DND-41 (cell line): ENCODE measurements around the gene OCSTAMP.

Experiments
- ATAC-seq: fragments of 200-7000 bp; cut with Tn5 transposase; 3 replicates; pipeline ENCODE4 v1.9.1; 2021; ENCODE audit warnings: low read depth; ENCODE audit not compliant: insufficient read depth
- DNase-seq: peaks from one replicate; pipeline ENCODE4 v3.0.0-alpha.2; 2020
- H2AFZ ChIP-seq: 2 replicates; pipeline ENCODE4 v1.6.0; 2012; ENCODE audit warnings: low read depth, low read length
- H3K27ac ChIP-seq: 2 replicates; pipeline ENCODE4 v1.5.1; 2012; ENCODE audit warnings: low read length, inconsistent platforms
- H3K27me3 ChIP-seq: fragments of 200-600 bp; sonication (generic); 2 replicates; pipeline ENCODE4 v1.6.0; 2012; ENCODE audit warnings: low read length, mild to moderate bottlenecking, inconsistent platforms; ENCODE audit not compliant: insufficient read depth, poor library complexity
- H3K36me3 ChIP-seq: 2 replicates; pipeline ENCODE4 v1.5.1; 2012; ENCODE audit warnings: low read length, inconsistent platforms; ENCODE audit not compliant: insufficient read depth
- H3K4me1 ChIP-seq: 2 replicates; pipeline ENCODE4 v1.5.1; 2012; ENCODE audit warnings: mild to moderate bottlenecking, low read length; ENCODE audit not compliant: insufficient read depth
- H3K4me2 ChIP-seq: 2 replicates; pipeline ENCODE4 v1.6.0; 2012; ENCODE audit warnings: mild to moderate bottlenecking, moderate library complexity, low read length, inconsistent platforms; ENCODE audit not compliant: insufficient read depth
- H3K4me3 ChIP-seq, 2 experiments: fragments of 200-600 bp in 1 of 2; shearing (Covaris generic) in 1 of 2; 2 replicates each; pipeline ENCODE4 v1.5.1; 2012 to 2016; ENCODE audit warnings: inconsistent platforms in 2 of 2, low read length in 2 of 2, mild to moderate bottlenecking in 2 of 2, low read depth in 1 of 2, moderate library complexity in 1 of 2
- H3K79me2 ChIP-seq: 2 replicates; pipeline ENCODE4 v1.6.0; 2012; ENCODE audit warnings: low read length, inconsistent platforms; ENCODE audit not compliant: insufficient read depth
- H3K9ac ChIP-seq: 2 replicates; pipeline ENCODE4 v1.6.0; 2012; ENCODE audit warnings: low read depth, mild to moderate bottlenecking, inconsistent platforms, low read length, moderate library complexity
- H3K9me3 ChIP-seq: 2 replicates; pipeline ENCODE4 v1.5.1; 2012; ENCODE audit warnings: low read length, moderate library complexity, mild to moderate bottlenecking, inconsistent platforms; ENCODE audit not compliant: insufficient read depth, severe bottlenecking
- H4K20me1 ChIP-seq: 2 replicates; pipeline ENCODE4 v1.6.0; 2012; ENCODE audit warnings: low read length; ENCODE audit not compliant: insufficient read depth
- CTCF ChIP-seq: IDR thresholded peaks from 2 replicates; pipeline ENCODE4 v1.5.1; 2012; ENCODE audit warnings: borderline replicate concordance, low read length, moderate library complexity, mild to moderate bottlenecking; ENCODE audit not compliant: poor library complexity, severe bottlenecking; ENCODE audit errors: extremely low read depth
- EZH2 ChIP-seq: IDR thresholded peaks from 3 replicates; pipeline ENCODE4 v1.6.1; 2012; ENCODE audit warnings: borderline replicate concordance, low read depth, mild to moderate bottlenecking, moderate library complexity, low read length, inconsistent platforms; ENCODE audit not compliant: severe bottlenecking

The OCSTAMP gene

DNA sequence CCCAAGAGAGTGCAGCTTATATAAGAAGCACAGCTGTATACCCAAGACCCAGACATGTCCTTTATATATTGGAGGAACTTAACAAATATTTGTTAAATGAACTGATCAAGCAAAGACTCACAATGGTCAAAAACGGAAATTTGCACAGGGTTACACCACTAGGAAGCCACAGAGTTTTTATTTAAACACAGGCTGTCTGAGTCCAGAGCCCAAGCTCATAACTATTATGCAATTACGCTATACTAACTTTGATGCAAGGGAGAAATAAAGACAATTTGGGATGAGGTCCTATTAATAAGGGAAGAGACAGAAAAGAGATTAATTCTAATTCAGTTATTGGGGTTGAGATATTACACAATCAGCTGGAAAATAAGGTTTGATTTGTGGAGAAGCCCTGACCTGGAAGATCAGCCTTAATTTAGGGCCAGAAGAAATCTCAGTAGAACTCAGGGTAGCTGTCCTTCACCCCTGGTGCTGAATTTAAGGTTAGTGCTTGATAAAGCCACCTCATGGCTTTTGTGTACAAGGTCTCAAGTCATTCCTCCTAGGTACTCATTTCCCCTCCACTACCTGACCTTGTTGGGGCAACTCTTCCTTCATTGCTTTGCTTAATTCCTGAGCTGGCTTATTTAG lies 26.6 kb downstream of the OCSTAMP start:
- H3K4me2 ChIP-seq: no peak overlapping the region
- ATAC-seq (no peak), DNase-seq (peak; percentile 34)
- no peak overlapping the region for H3K27ac ChIP-seq
- H4K20me1 ChIP-seq: no peaks in the 10 kb centered on the region
- H2AFZ ChIP-seq: no peak overlapping the region
- no peaks in the 10 kb centered on the region for H3K9me3 ChIP-seq
- no peaks in the 10 kb centered on the region for H3K79me2 ChIP-seq
- peaks cover 3% of the 10 kb centered on the region for H3K27me3 ChIP-seq
- no peak overlapping the region for H3K4me3 ChIP-seq
- no peaks in the 10 kb centered on the region for H3K4me1 ChIP-seq
- no peaks in the 10 kb centered on the region for H3K36me3 ChIP-seq
- no peak for TF ChIP-seq CTCF
- TF ChIP-seq EZH2: no peak
- H3K9ac ChIP-seq: no peak overlapping the region

GRCh38 chr20:46523108-46523507 lies 27.3 kb downstream of the OCSTAMP start:
- DNase-seq (no peak), ATAC-seq (no peak)
- Histone ChIP-seq H3K27me3 (no peaks in the 10 kb centered on the region), H3K9me3 (no peaks in the 10 kb centered on the region), H4K20me1 (no peaks in the 10 kb centered on the region), H3K4me1 (no peaks in the 10 kb centered on the region), H3K36me3 (no peaks in the 10 kb centered on the region), H3K9ac (no peak overlapping the region), H2AFZ (no peak overlapping the region), H3K4me2 (no peak overlapping the region), H3K4me3 (no peak overlapping the region), H3K27ac (no peak overlapping the region), H3K79me2 (no peaks in the 10 kb centered on the region)
- TF ChIP-seq CTCF (no peak), EZH2 (no peak)

GRCh38 chr20:46520976-46521579 lies 29.4 kb downstream of the OCSTAMP start:
- ATAC-seq: peak; percentile 70
- Histone ChIP-seq H3K9me3 (no peaks in the 10 kb centered on the region), H3K79me2 (no peaks in the 10 kb centered on the region), H3K9ac (no peak overlapping the region), H2AFZ (no peak overlapping the region), H3K4me3 (no peak overlapping the region), H4K20me1 (no peaks in the 10 kb centered on the region), H3K4me2 (no peak overlapping the region), H3K4me1 (no peaks in the 10 kb centered on the region), H3K27ac (no peak overlapping the region), H3K36me3 (no peaks in the 10 kb centered on the region), H3K27me3 (peaks cover 4% of the 10 kb centered on the region)
- DNase-seq: peak; percentile 48
- TF ChIP-seq CTCF (peak; percentile 67), EZH2 (no peak)
